ENCODE results near the gene DNAJB9.

The DNAJB9 gene

DNA sequence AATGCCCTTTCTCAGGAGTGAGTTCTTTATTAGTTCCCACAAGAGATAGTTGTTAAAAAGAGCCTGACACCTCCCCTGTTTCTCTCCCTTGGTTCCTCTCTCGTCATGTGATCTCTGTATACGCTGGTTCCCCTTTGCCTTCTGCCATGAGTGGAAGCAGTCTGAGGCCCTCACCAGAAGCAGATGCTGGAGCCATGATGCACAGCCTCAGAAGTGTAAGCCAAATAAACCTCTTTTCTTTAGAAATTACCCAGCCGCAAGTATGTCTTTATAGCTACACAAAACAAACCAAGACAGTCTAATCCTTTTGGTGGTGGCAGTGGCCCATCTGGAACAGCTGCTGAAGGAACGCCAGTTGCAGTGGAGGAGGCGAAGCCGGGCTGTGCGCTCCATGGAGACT lies 9.3 kb downstream of the DNAJB9 start:
- Histone ChIP-seq H3K27me3 (ENCODE audit: low read length) (no peaks in the 10 kb centered on the region), H2AFZ (ENCODE audit: low read depth, low read length, severe bottlenecking) (no peak overlapping the region), H3K9ac (ENCODE audit: low read length) (no peak overlapping the region), H4K20me1 (ENCODE audit: low read depth, low read length) (no peaks in the 10 kb centered on the region), H3K4me3 (ENCODE audit: insufficient read depth, low read length, poor library complexity, severe bottlenecking) (no peak overlapping the region), H3F3A (ENCODE audit: insufficient read depth) (no peaks in the 10 kb centered on the region), H3K4me2 (ENCODE audit: low read depth, low read length, poor library complexity, severe bottlenecking) (no peak overlapping the region), H3K27ac (ENCODE audit: low read depth, low read length) (no peak overlapping the region), H3K36me3 (ENCODE audit: low read length) (peaks cover 12% of the 10 kb centered on the region; the same call in 1 of the 2 replicates), H3K9me2 (replicated peaks; ENCODE audit: insufficient read depth, low read length) (no peaks in the 10 kb centered on the region), H3K9me3 (ENCODE audit: insufficient read depth, low read length) (peaks cover 21% of the 10 kb centered on the region; the same call in 1 of the 2 replicates), H3K79me2 (ENCODE audit: insufficient read depth, low read length) (no peaks in the 10 kb centered on the region)
- TF ChIP-seq EZH2phosphoT487 (conservative IDR thresholded peaks at IDR 0.05; ENCODE audit: low read length) = no peak
- TF ChIP-seq, protein P1, sequence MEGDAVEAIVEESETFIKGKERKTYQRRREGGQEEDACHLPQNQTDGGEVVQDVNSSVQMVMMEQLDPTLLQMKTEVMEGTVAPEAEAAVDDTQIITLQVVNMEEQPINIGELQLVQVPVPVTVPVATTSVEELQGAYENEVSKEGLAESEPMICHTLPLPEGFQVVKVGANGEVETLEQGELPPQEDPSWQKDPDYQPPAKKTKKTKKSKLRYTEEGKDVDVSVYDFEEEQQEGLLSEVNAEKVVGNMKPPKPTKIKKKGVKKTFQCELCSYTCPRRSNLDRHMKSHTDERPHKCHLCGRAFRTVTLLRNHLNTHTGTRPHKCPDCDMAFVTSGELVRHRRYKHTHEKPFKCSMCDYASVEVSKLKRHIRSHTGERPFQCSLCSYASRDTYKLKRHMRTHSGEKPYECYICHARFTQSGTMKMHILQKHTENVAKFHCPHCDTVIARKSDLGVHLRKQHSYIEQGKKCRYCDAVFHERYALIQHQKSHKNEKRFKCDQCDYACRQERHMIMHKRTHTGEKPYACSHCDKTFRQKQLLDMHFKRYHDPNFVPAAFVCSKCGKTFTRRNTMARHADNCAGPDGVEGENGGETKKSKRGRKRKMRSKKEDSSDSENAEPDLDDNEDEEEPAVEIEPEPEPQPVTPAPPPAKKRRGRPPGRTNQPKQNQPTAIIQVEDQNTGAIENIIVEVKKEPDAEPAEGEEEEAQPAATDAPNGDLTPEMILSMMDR (IDR thresholded peaks at IDR 0.05; ENCODE audit: insufficient read depth, low read length, poor library complexity, severe bottlenecking) = no peak

DNA sequence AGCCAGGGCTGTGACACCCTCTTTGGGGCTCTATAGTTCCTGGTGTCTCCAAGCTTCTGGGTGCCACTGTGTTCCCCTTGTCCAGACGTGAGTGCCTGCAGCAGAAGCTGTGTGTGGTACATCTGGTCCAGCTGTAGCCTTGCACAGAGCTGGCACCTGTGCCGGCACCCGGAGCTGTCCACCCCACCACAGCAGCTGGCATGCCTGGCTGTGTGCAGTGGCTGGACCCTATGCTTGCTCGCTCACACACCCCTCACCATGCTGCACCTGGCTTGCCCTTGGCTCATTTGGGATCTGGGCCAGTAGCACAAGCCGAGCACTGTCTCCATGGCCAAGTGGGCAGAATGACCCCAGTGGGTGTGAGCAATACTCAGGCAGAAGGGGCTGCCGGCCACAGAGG lies 10.6 kb downstream of the DNAJB9 start:
- Histone ChIP-seq H2AFZ (ENCODE audit: low read depth, low read length, severe bottlenecking) (no peak overlapping the region), H3K79me2 (ENCODE audit: insufficient read depth, low read length) (no peaks in the 10 kb centered on the region), H3F3A (ENCODE audit: insufficient read depth) (no peaks in the 10 kb centered on the region), H3K4me2 (ENCODE audit: low read depth, low read length, poor library complexity, severe bottlenecking) (no peak overlapping the region), H4K20me1 (ENCODE audit: low read depth, low read length) (no peaks in the 10 kb centered on the region), H3K27ac (ENCODE audit: low read depth, low read length) (no peak overlapping the region), H3K36me3 (ENCODE audit: low read length) (0 out of 2 replicates have a peak, but pooled peaks cover 4% of the 10 kb centered on the region), H3K4me3 (ENCODE audit: insufficient read depth, low read length, poor library complexity, severe bottlenecking) (no peak overlapping the region), H3K9me3 (ENCODE audit: insufficient read depth, low read length) (peaks cover 21% of the 10 kb centered on the region; the same call in 1 of the 2 replicates), H3K9me2 (replicated peaks; ENCODE audit: insufficient read depth, low read length) (no peaks in the 10 kb centered on the region), H3K27me3 (ENCODE audit: low read length) (no peaks in the 10 kb centered on the region), H3K9ac (ENCODE audit: low read length) (no peak overlapping the region)
- no peak for TF ChIP-seq EZH2phosphoT487 (conservative IDR thresholded peaks at IDR 0.05; ENCODE audit: low read length)
- TF ChIP-seq, protein P1 (IDR thresholded peaks at IDR 0.05; ENCODE audit: insufficient read depth, low read length, poor library complexity, severe bottlenecking) = no peak

DNA sequence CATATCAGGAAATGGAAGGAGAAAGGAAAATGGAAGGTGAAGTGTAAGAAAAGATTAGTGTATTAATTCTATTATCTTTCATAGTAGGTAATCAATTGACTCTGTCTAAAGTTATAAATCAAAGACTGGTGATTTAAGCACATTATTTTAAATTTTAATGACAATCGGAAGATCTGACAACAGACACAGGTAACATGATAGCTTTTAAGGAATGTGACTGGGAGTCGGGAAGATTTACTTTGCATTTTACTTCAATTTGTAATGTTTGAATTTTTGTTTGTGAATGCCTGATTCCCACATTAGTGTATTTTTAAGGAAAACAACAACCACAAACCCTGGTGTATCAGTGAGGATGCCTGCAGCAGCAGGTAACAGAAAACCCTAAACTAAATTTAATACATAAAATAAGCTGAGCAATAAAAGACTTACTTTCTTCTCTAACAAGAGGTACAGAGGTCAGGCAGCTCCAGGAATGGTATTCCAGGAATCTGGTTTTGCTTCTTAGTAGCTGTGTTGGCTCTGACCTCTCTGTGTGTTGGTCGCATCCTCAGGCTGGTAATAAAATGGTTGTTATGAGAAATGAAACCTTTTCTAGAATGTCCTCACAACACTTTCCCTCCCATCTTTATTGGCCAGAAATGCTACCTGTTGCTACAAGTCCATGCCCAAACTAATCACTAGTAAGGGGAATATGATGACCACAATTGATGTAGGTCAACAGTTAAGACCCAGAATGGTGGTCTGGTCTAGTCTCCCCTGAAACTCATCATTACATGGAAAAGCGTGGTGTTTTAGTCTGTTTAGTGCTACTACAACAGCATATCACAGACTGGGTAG lies 12.2 kb downstream of the DNAJB9 start:
- Histone ChIP-seq H3K4me3 (ENCODE audit: insufficient read depth, low read length, poor library complexity, severe bottlenecking) (no peak overlapping the region), H3K36me3 (ENCODE audit: low read length) (0 out of 2 replicates have a peak, but pooled peaks cover 4% of the 10 kb centered on the region), H4K20me1 (ENCODE audit: low read depth, low read length) (no peaks in the 10 kb centered on the region), H3F3A (ENCODE audit: insufficient read depth) (no peaks in the 10 kb centered on the region), H3K27ac (ENCODE audit: low read depth, low read length) (no peak overlapping the region), H3K9me3 (ENCODE audit: insufficient read depth, low read length) (peaks cover 21% of the 10 kb centered on the region; the same call in 1 of the 2 replicates), H3K9ac (ENCODE audit: low read length) (no peak overlapping the region), H2AFZ (ENCODE audit: low read depth, low read length, severe bottlenecking) (no peak overlapping the region), H3K4me2 (ENCODE audit: low read depth, low read length, poor library complexity, severe bottlenecking) (no peak overlapping the region), H3K27me3 (ENCODE audit: low read length) (no peaks in the 10 kb centered on the region), H3K9me2 (replicated peaks; ENCODE audit: insufficient read depth, low read length) (no peaks in the 10 kb centered on the region), H3K79me2 (ENCODE audit: insufficient read depth, low read length) (no peaks in the 10 kb centered on the region)
- TF ChIP-seq EZH2phosphoT487 (conservative IDR thresholded peaks at IDR 0.05; ENCODE audit: low read length) = no peak
- TF ChIP-seq, protein P1 (IDR thresholded peaks at IDR 0.05; ENCODE audit: insufficient read depth, low read length, poor library complexity, severe bottlenecking) = no peak

All from SU-DHL-6 (cell line).